ENCODE measurements around the gene RAB25. TPM values are rescaled to one million over a fixed set of nuclear protein-coding genes. Genes with fewer than 3 reads are reported as not detected.

The RAB25 gene
- polyA plus RNA-seq, 1 experiment = not detected

GRCh38 chr1:156054500-156055280, 6.3 kb upstream of the RAB25 start, which contains the start of gene LAMTOR2:
Gene LAMTOR2 (plus strand): TSS chr1:156054782. CDS start chr1:156054890, 108 bp downstream.
- peak within 1 kb of the TSS; percentile 79 for H3K4me3 ChIP-seq (ENCODE audit: low read depth, low read length)
- ChIA-PET POLR2A (no interaction called here), CTCF (no interaction called here)
- no peaks in the 10 kb centered on the region for H3K27me3 ChIP-seq (ENCODE audit: control insufficient read depth, insufficient read depth, low read length)
- DNase-seq (ENCODE audit: low read depth) = peak; percentile 77
- TF ChIP-seq CTCF (IDR thresholded peaks at IDR 0.05; ENCODE audit: insufficient read depth, low read depth, low read length) = no peak
- no peaks in the 10 kb centered on the region; the same call in none of the 2 replicates for H3K36me3 ChIP-seq (ENCODE audit: control insufficient read depth, insufficient read depth, low read length)

- no peaks in the 10 kb centered on the region for H3K27me3 ChIP-seq (ENCODE audit: control insufficient read depth, insufficient read depth, low read length)
- ChIA-PET CTCF (no interaction called here), POLR2A (no interaction called here)
- no peak for TF ChIP-seq CTCF (IDR thresholded peaks at IDR 0.05; ENCODE audit: insufficient read depth, low read depth, low read length)
- H3K36me3 ChIP-seq (ENCODE audit: control insufficient read depth, insufficient read depth, low read length) = no peaks in the 10 kb centered on the region; the same call in none of the 2 replicates
- no peak for DNase-seq (ENCODE audit: low read depth)
- H3K4me3 ChIP-seq (ENCODE audit: low read depth, low read length) = peak overlapping the region; percentile 79
Observed at GRCh38 chr1:156055281-156056048, 5.5 kb upstream of the RAB25 start.

GRCh38 chr1:156056326-156056849, 4.6 kb upstream of the RAB25 start:
- ChIA-PET CTCF (no interaction called here), POLR2A (no interaction called here)
- DNase-seq (ENCODE audit: low read depth) = no peak
- H3K4me3 ChIP-seq (ENCODE audit: low read depth, low read length) = no peak overlapping the region
- TF ChIP-seq CTCF (IDR thresholded peaks at IDR 0.05; ENCODE audit: insufficient read depth, low read depth, low read length) = no peak
- no peaks in the 10 kb centered on the region for H3K27me3 ChIP-seq (ENCODE audit: control insufficient read depth, insufficient read depth, low read length)
- H3K36me3 ChIP-seq (ENCODE audit: control insufficient read depth, insufficient read depth, low read length) = no peaks in the 10 kb centered on the region; the same call in 1 of the 2 replicates

- no peak for DNase-seq (ENCODE audit: low read depth)
- CTCF ChIA-PET = interaction anchor here (1.6 kb wide), 1 partner anchor 68 kb away, joined by 3 read pairs; no protein-coding TSS in a partner anchor
- H3K4me3 ChIP-seq (ENCODE audit: low read depth, low read length) = no peak overlapping the region
- no peaks in the 10 kb centered on the region; the same call in 1 of the 2 replicates for H3K36me3 ChIP-seq (ENCODE audit: control insufficient read depth, insufficient read depth, low read length)
- TF ChIP-seq CTCF (IDR thresholded peaks at IDR 0.05; ENCODE audit: insufficient read depth, low read depth, low read length) = no peak
- no peaks in the 10 kb centered on the region for H3K27me3 ChIP-seq (ENCODE audit: control insufficient read depth, insufficient read depth, low read length)
- POLR2A ChIA-PET = no interaction called here
Observed at GRCh38 chr1:156062189-156062588, 1.2 kb downstream of the RAB25 start.

GRCh38 chr1:156063997-156064285, 3.0 kb downstream of the RAB25 start:
- ChIA-PET POLR2A (no interaction called here), CTCF (interaction anchor here (0.7 to 3.9 kb wide), 5 partner anchors 11 to 125 kb away, joined by 3 to 20 read pairs (median 4); no protein-coding TSS in a partner anchor)
- no peak for DNase-seq (ENCODE audit: low read depth)
- no peaks in the 10 kb centered on the region for H3K27me3 ChIP-seq (ENCODE audit: control insufficient read depth, insufficient read depth, low read length)
- no peaks in the 10 kb centered on the region for H3K36me3 ChIP-seq (ENCODE audit: control insufficient read depth, insufficient read depth, low read length)
- H3K4me3 ChIP-seq (ENCODE audit: low read depth, low read length) = no peak overlapping the region
- TF ChIP-seq CTCF (IDR thresholded peaks at IDR 0.05; ENCODE audit: insufficient read depth, low read depth, low read length) = no peak
